GM19328 (cell line): ENCODE results near the gene STK38.

Experiments used
- ATAC-seq: cut with Tn5 transposase; IDR thresholded peaks from one replicate; pipeline ENCODE4 v1.9.1; 2021; ENCODE audit warnings: mild to moderate bottlenecking, moderate library complexity; ENCODE audit not compliant: unreplicated experiment

STK38 gene

DNA sequence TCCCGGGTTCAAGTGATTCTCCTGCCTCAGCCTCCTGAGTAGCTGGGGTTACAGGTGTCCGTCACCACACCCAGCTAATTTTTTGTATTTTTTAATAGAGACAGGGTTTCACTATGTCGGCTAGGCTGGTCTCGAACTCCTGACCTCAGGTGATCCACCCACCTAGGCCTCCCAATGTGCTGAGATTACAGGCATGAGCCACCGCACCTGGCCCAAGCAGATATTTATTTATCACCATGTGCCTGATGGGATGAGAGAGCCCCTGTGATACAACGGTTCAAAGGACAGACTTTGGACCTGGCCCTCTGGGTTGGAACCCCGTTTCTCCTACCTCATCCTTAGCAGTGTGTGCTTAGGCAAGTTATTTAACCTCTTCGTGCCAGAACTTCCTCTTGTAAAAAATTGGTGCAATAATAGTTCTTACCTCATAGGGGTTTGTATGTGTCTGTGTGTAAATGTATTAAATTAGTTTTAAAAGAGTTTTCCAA lies 19.2 kb upstream of the STK38 start:
- no peak for ATAC-seq

DNA sequence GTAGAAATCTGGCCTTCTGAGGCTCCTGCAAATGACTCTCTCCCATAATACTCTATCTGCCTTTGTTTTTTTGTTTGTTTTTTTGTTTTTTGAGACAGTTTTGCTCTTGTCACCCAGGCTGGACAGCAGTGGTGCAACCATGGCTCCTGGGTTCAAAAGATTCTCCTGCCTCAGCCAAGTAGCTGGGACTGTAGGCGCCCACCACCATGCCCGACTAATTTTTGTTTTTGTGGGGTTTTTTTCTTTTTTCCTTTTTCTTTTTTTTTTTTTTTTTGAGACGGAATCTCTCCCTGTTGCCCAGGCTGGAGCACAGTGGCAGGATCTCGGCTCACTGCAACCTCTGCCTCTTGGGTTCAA lies 16.6 kb upstream of the STK38 start:
- no peak for ATAC-seq

DNA sequence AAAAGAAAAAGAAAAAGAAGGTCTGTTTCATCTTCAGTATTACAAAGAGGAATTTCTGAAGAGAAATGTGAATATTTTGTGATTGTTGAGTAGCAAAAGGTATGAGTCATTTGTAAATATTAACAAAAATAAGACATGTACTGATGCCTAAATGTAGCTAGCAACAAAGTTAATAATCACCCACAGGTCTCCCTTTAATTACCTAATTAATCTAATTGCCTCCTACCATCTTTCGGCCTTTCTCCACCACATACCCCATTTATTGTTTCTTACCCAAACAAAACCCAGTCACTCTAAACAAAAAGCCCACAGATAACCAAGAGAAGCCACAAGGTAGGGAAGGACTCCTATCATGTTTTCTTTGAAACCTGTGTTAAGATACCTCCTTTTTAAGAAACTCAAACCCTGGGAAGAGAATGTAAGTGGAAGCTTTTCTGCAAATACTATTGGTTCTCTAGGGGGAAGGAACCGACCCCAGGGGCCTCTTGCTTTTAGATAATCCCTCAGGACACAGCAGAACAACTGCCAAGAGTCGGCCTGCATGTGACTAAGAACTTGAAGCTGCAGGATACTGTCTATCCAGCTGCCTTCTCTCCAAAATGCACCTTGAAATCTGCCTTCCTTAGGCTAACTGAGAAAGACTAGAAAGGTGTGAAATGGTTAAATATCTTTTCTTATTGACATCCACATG lies 16.1 kb upstream of the STK38 start:
- ATAC-seq = no peak

DNA sequence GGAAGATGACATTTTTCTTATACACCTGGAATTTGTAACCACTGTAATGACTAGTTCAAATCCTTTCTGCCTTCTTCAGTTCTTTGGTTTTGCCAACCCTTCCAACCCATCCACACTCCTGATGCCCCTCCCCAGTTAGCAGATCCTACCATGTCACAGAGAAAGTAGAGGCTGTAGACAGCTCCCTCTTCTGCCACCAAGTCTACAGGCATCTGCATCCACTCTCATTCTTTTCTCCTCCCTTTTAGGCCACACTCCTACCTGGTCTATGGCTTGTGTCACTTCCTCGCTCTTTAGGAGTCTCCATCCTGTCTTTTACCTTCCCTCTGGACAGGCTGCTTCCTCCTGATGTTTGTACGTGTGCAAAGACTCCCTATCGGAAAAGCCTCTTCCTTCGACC lies 13.5 kb upstream of the STK38 start:
- no peak for ATAC-seq

DNA sequence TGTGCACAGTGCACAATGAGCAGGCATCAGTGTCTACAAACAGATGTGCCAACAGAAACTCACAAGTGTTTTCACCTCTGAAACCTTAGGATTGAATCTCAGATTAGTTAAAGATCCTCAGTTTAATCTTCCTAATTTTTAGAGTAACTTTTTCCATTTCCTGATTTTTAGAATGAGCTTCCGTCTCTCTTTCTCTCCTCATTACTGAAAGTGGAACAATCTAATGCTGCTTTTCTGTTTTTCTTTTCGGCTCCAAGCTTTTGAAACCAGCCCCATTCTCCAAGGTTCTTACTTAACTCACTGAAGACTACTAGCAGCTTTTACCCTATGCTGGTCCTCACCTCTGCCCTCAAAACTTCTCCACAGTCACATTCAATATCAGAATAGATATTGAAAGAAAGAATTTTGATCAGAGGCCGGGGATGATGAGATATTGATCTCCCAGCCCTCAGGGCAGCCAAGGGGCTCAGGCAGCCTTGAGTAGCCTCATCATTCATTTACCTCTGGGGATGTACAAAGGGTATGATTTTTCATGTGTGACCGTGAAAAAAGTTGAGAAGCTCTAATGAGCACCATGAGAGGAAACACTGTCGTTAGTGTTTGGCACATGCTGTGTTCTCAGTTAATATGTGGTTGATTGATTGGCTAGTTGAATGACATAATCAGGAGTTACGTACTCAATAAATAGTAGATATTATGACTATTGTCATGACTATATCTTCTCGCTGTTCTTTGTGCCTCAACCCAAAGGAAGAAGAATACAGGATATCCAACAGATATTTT lies 11.9 kb upstream of the STK38 start:
- ATAC-seq = no peak

DNA sequence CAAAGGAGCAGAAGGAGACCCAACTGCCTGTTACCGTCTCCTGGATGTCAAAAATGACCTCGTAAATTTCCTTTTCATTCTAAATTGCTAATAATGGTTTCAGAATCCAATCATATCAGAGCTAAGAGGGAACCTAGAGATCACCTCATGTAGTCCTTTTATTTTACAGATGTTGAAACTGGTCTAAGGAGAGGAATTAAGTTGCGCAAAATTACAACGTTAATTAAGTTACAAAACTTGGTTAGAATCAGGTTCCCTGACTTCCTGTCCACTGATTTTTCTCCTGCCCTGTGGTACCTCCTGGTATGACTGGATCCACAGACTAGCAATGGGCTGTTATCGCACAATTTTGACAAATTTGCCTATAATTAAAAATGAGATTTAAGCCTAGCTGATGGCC lies 9.0 kb upstream of the STK38 start:
- ATAC-seq = no peak

DNA sequence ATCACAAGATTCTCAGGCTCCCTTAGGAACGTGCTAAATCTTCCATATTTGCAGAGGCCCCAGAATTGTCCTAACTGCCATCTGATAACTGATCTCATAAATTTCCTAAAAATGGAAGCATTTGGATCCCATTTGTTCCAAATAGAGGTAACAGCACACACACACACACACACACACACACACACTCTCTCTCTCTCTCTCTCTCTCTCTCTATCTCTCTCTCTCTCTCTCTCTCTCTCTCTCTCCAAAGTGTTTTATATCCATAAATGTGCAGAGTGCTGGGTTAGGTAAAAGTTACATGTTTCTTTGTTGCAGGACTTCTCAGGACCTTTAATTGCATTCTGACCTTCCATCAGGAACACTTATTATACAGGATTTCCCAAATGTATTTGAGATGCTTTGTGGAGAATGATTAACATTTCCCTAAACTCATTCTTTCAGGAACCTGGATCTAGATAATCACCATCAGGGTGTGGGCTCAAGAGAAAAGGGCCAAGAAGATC lies 8.5 kb upstream of the STK38 start:
- ATAC-seq = no peak

DNA sequence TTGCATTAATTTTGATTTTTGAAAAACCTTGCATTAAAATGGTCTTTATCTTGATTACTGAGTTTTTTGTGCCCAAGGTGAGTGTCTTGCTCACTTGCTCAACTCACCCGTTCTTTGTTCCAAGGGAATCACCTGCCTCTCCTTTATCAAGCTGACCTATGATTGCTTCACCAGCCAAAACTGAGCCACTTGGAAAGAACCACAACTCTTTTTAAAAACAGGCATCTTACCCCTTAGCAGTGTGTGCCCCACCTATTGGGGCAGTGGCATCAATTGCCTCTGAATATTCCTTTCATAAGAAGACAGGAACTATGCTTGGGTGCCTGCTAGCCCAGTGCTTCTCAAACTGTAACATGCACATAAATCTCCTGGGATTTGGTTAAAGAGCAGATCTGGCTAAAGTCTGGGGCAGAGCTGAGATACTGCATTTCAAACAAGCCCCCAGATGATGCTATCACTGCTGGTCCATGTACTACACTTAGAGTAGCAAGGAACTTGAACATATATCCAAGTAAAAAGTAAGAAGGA lies 3.3 kb upstream of the STK38 start:
- ATAC-seq = no peak

DNA sequence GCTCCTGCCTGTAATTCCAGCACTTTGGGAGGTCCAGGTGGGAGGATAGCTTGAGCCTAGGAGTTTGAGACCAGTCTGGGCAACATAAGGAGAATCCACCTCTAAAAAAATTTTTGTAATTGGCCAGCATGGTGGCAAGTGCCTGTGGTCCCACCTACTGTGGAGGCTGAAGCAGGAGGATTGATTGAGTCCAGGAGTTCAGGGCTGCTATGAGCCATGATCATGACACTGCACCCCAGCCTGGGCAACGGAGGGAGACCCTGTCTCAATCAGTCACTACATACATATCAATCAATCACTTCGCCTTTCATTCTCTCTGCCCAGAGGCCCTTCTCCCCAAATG lies 1.1 kb upstream of the STK38 start:
- ATAC-seq = no peak

DNA sequence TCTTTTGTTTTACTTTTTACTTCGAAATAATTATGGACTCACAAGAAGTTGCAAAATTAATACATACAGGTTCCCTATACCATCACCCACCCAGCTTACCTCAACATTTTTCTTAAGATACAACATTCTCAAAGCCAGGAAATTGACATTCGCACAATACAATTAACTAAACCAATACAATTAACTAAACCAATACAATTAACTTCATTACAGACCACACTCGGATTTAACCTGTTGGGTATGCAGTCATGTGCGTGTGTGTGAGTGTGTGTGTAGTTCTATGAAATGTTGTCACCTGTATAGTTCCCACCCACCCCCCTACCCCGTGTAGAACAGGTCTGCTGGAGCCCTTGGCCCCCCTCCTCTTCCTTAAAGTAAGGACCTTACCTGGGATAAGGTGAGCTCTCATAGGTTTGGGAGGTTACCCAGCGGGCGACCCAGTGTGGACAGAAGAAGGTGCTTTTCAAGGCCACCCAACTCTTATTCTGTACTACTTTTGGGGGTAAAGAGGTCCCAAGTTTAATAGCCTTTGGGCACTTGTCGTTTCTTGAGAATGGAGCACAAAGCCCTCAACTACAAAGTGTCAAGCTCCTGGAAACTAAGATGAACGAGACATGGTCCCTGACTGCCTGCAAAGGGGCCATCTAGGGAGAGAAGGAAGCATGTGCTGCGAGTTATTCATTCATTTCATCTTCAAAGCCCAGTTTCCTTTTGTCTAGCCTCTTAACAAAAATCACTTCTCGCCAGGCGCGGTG lies 544 bp upstream of the STK38 start:
- no peak for ATAC-seq

DNA sequence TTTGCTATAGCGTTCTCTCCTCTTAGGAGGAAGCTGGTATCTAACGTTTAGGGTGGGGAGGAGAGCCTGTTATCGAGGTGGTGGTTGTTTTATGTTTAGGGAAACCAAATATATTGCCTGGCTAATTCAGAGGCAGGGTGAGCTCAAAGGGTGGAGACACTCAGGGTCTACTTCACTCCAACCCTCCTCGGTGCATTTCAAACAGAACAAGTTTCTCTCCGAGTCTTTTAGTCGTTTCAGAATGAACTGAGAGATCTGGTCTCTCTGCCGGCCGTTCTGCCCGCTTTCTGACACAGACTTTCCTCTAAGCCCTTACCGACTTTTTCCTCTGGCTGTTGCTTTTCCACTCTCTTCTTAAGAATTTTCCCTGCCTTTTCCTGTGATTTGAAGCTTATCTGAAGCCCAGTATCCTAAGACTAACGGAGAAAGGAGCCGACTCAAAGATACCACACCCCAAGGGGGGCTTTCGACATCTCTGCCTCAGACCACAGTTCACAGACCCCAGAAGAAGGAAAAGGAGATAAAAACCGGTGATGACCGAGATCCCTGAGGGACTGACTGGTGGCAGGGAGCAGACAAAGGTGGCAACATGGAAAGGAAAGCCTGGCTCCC lies 865 bp downstream of the STK38 start:
- no peak for ATAC-seq

DNA sequence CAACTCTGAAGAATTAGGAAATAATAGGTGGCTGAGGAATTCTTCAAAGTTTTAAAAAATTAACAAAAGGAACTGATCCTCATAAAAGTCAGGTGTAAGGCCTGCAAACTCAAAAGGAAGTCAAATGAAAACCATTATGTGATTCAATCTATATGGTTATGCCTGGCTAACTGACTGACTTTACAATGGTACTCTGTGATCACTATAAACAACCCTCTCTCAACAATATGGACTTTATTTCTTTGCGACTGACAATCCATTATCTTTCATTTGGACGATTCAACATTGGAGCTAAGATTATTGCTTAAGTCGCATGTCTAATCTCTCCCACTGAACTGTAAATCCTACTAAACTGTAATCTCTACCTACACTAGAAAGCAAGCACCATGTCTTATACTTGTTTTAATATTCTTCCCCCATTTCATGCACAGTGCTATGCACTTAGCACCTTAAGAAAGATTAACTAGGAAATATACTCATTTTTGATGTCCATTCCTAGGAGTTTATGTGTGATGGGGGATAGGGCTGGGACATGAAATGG lies 1.4 kb downstream of the STK38 start:
- no peak for ATAC-seq

DNA sequence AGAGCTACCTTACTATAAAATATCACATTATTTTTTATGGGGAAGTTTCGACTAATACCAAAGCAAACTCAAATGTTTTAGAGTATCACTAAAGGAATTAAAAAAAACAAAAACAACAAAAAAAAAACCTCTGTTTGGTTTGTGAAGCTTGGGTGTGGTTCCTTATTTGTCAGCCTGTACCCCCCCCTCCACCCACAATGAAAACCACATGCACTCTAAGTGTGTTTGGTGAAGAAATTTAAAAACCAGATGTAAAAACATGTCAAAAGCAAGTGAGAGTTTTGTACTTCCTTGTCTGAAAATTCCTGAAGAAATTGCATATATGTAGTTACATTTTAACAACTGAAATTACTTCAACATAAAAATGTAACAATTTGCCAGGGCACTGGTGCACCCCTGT lies 3.1 kb downstream of the STK38 start:
- ATAC-seq = no peak

DNA sequence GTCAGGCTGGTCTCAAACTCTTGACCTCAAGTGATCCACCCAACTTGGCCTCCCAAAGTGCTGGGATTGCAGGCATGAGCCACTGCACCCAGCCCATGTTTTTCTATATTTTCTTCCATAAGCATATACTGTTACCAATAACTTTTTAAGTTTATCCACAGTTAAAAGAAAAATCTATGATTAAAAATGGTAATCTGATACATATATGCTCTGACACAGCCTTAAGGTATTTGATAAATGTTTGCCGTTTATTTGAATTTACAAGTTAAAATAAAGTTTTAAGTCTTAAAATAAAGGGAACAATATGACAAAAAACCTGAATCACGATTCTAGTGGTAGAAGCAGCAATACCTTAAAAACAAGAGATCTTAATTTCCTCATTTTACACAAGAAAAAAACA lies 5.2 kb downstream of the STK38 start:
- ATAC-seq = no peak

DNA sequence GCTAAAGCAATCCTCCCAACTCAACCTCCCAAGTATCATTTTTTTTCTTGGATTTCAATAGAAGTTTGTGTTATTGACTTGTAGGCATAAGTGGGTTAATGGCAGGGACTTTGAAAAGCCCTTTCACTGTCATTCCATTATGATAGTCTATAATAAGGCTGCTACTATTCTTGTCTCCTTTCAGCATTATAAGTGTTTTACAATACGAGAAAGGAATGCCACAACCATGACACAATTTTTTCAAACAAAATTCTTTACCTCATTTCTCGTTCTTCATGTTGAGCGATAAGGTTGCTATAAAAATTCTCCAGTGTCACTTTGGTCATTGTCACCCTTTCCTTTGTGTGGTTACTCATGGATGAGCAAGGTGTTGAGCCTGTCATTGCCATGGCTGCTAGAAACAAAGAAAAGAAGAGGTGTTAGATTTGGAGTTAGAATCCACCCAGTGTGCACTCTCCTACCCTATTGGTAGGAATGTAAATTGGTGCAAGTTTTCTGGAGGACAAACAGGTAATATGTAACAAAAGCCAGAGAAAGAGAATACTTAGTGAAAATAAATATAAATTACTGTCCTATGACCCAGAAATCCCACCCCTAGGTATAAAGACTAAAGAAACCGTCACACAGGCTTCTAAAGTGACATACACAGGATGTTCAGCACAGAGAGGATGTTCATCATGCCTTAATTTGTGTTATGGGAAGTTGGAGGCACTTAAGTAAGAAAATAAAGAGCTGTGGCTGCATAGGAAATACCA lies 7.3 kb downstream of the STK38 start:
- no peak for ATAC-seq

DNA sequence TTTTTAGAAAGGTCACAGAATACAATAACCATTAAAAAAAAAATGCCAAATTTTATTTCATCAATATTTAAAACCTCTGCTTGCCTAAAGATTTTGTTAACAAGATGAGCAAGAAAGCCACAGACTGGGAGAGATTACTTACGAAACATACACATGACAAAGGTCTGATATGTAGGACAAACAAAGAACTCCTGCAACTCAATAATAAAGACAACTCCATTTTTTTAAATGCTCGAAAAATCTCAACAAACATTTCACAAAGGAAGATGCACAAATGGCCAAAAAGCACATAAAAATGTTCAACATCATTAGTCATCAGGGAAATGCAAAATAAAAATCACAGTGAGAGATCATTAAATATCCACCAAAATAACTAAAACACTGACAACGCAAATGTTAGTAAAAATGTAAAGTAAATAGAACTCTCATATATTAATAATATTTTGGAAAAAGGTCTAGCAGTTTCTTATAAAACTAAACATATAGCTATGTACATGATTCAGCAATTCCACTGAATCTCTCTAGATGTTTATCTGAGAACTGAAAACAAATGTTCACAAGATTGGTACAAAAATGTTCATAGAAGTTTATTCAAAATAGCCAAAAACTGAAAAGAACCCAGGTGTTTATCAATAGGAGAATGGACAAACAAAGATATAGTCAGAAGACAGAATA lies 10.3 kb downstream of the STK38 start:
- ATAC-seq = no peak

DNA sequence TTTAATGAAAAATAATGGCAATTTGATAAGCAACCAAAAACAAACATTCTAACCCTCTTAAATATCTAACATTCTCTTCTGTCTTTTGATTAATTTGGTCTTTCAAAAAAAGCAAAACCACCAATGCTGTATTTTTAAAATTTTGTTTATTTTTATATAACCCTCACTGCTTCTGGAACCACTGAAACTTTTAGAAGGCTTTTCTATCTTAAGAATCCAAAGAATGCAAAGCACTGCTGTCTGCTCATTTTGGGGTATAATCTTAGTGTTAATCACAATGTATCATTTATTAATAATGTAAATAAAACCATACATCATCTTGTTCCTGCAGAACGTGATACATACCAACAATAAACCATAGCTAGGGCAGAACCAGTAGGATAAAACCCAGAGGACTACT lies 14.0 kb downstream of the STK38 start:
- no peak for ATAC-seq

DNA sequence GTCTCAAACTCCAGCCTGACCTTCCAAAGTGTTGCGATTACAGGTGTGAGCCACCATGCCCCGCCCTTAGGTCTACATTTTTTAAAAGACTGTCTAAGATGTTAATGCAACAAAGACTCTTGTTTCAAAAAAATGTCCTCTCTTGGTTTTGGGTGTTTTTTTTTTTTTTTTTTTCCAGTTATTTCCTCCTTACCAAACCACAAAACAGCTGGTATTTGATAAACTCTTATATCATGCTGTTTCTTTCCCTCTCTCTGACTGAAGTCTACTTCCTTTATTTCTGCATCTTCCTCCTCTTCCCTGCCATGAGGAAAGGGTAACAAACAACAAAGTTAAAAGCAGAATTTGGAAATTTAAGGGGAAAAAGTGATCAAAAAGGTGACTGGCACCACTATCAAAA lies 21.2 kb downstream of the STK38 start:
- ATAC-seq = no peak

DNA sequence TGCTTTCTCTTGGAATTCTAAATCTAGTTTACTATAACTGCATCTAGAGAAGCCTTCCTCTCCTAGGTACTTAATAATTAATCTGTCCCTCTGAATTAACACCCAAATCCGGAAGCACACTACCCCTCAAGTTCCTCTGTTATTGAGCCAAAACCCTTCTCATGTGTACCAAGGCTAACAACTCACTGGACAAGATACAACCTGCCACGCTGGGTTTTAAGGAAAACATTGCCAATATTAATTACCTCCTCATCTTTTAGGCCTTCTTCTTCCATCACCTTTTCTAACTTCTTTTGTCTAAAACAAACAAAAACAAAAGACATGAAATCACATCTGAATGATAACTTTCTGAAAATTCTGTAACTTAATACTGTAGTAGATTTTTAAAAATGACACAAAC lies 21.9 kb downstream of the STK38 start:
- ATAC-seq = no peak

DNA sequence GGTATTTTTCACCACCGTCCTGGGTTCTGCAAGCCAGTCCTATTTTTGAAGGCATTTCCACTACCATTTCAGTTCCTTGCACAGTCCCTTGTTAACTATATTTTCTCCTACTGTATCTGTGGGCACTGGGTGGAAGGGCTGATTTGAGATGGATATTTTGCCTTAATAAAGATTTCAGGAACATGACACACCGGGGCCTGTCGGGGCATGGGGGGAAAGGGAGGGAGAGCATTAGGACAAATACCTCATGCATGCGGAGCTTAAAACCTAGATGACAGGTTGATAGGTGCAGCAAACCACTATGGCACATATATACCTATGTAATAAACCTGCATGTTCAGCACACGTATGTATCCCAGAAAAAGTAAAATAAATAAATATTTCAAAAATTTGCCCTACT lies 22.4 kb downstream of the STK38 start:
- ATAC-seq = no peak
